Mesothelial cell of epicardium (in vitro differentiated cells): ENCODE data around the gene LYPD8. TPM values are rescaled to one million over a fixed set of nuclear protein-coding genes. Genes with fewer than 3 reads are reported as not detected.

Experiments used
- DNase-seq, 2 experiments: peaks; one replicate each; pipeline ENCODE4 v3.0.0; 2021; ENCODE audit warnings: low spot score in 2 of 2; ENCODE audit not compliant: unreplicated experiment in 2 of 2
- H3K27ac Mint-ChIP-seq: 2 replicates; pipeline ENCODE4 v1.8.0; 2021; ENCODE audit warnings: mixed read lengths
- H3K27me3 Mint-ChIP-seq: 2 replicates; pipeline ENCODE4 v1.8.0; 2021; ENCODE audit warnings: low read depth, mixed read lengths
- H3K36me3 Mint-ChIP-seq: 2 replicates; pipeline ENCODE4 v1.8.0; 2021; ENCODE audit warnings: mixed read lengths
- H3K4me1 Mint-ChIP-seq: 2 replicates; pipeline ENCODE4 v1.8.0; 2021; ENCODE audit warnings: mixed read lengths
- H3K4me3 Mint-ChIP-seq: 2 replicates; pipeline ENCODE4 v1.8.0; 2021; ENCODE audit warnings: mild to moderate bottlenecking, moderate library complexity, mixed read lengths
- H3K9me3 Mint-ChIP-seq: 2 replicates; pipeline ENCODE4 v1.8.0; 2021; ENCODE audit warnings: mixed read lengths
- CTCF ChIP-seq: fragments of 200-600 bp; sonication (generic); IDR thresholded peaks from one replicate; pipeline ENCODE4 v1.5.0; 2021; ENCODE audit warnings: antibody characterized with exemption; ENCODE audit not compliant: unreplicated experiment
- total RNA-seq: library from RNA; stranded (reverse); gene quantifications from 3 replicates; pipeline ENCODE4 v1.2.1, GENCODE V29; 2021

Gene LYPD8
- total RNA-seq, 1 donor from 2014 or later: not detected

- H3K36me3 Mint-ChIP-seq: peaks cover 2% of the 10 kb centered on the region
- no peak overlapping the region for H3K27ac Mint-ChIP-seq
- no peak overlapping the region for H3K4me3 Mint-ChIP-seq
- H3K27me3 Mint-ChIP-seq: no peaks in the 10 kb centered on the region
- peaks cover 33% of the 10 kb centered on the region for H3K9me3 Mint-ChIP-seq
- DNase-seq: no peak
- TF ChIP-seq CTCF: no peak
- no peaks in the 10 kb centered on the region for H3K4me1 Mint-ChIP-seq
Measured at GRCh38 chr1:248704606-248705005, 51.0 kb downstream of the LYPD8 start.

GRCh38 chr1:248703674-248704073, 51.9 kb downstream of the LYPD8 start:
- Mint-ChIP-seq H3K4me1 (no peaks in the 10 kb centered on the region), H3K27me3 (no peaks in the 10 kb centered on the region), H3K27ac (no peak overlapping the region), H3K9me3 (peaks cover 32% of the 10 kb centered on the region), H3K36me3 (peaks cover 2% of the 10 kb centered on the region), H3K4me3 (no peak overlapping the region)
- no peak for TF ChIP-seq CTCF
- no peak for DNase-seq

- peaks cover 2% of the 10 kb centered on the region for H3K36me3 Mint-ChIP-seq
- H3K4me1 Mint-ChIP-seq: no peaks in the 10 kb centered on the region
- H3K9me3 Mint-ChIP-seq: peaks cover 31% of the 10 kb centered on the region
- no peak within 1 kb of the TSS for H3K4me3 Mint-ChIP-seq
- no peak within 1 kb of the TSS for H3K27ac Mint-ChIP-seq
- DNase-seq: no peak
- no peaks in the 10 kb centered on the region for H3K27me3 Mint-ChIP-seq
- no peak for TF ChIP-seq CTCF
Measured at GRCh38 chr1:248702714-248703113, 52.8 kb downstream of the LYPD8 start, which contains the start of gene OR14I1. Gene OR14I1 (minus strand): TSS chr1:248702766.

- DNase-seq: no peak
- no peaks in the 10 kb centered on the region for H3K27me3 Mint-ChIP-seq
- no peak for TF ChIP-seq CTCF
- H3K36me3 Mint-ChIP-seq: no peaks in the 10 kb centered on the region
- H3K9me3 Mint-ChIP-seq: peaks cover 42% of the 10 kb centered on the region
- H3K27ac Mint-ChIP-seq: no peak overlapping the region
- no peak overlapping the region for H3K4me3 Mint-ChIP-seq
- no peaks in the 10 kb centered on the region for H3K4me1 Mint-ChIP-seq
Measured at GRCh38 chr1:248699099-248699498, 56.5 kb downstream of the LYPD8 start.

- no peak for DNase-seq
- no peak for TF ChIP-seq CTCF
- H3K4me3 Mint-ChIP-seq: no peak overlapping the region
- H3K36me3 Mint-ChIP-seq: no peaks in the 10 kb centered on the region
- no peaks in the 10 kb centered on the region for H3K27me3 Mint-ChIP-seq
- no peaks in the 10 kb centered on the region for H3K4me1 Mint-ChIP-seq
- H3K9me3 Mint-ChIP-seq: peaks cover 52% of the 10 kb centered on the region
- H3K27ac Mint-ChIP-seq: no peak overlapping the region
Measured at GRCh38 chr1:248697907-248698306, 57.7 kb downstream of the LYPD8 start.

GRCh38 chr1:248696774-248697173, 58.8 kb downstream of the LYPD8 start:
- Mint-ChIP-seq H3K4me3 (no peak overlapping the region), H3K27me3 (no peaks in the 10 kb centered on the region), H3K27ac (no peak overlapping the region), H3K4me1 (no peaks in the 10 kb centered on the region), H3K36me3 (no peaks in the 10 kb centered on the region), H3K9me3 (peaks cover 61% of the 10 kb centered on the region)
- TF ChIP-seq CTCF: no peak
- no peak for DNase-seq
